Neural progenitor cell (in vitro differentiated cells): ENCODE measurements around the gene HSP90AB1.

Source experiments
- CTCF ChIP-seq: fragments of 200-600 bp; sonication (generic); IDR thresholded peaks from 2 replicates; pipeline ENCODE4 v1.5.1; 2017; ENCODE audit warnings: antibody characterized with exemption, mild to moderate bottlenecking
- EZH2 ChIP-seq: fragments of 200-600 bp; sonication (generic); IDR thresholded peaks from 2 replicates; pipeline ENCODE4 v1.6.1; 2017; ENCODE audit warnings: antibody characterized with exemption, mild to moderate bottlenecking, moderate library complexity
- EZH2phosphoT487 ChIP-seq: fragments of 200-600 bp; sonication (generic); IDR thresholded peaks from 2 replicates; pipeline ENCODE4 v1.6.1; 2017; ENCODE audit warnings: antibody characterized with exemption

GRCh38 chr6:44285552-44286284 lies 38.8 kb downstream of the HSP90AB1 start:
- TF ChIP-seq EZH2phosphoT487: no peak
- TF ChIP-seq CTCF: no peak
- TF ChIP-seq EZH2: no peak
